ENCODE results near the gene FBN2. TPM values are rescaled to one million over a fixed set of nuclear protein-coding genes. Genes with fewer than 3 reads are reported as not detected.

Gene FBN2
- polyA plus RNA-seq, 1 donor from 2014 or later: 1.6 TPM

GRCh38 chr5:128224336-128224735 is 313.7 kb downstream of the FBN2 start:
- Histone ChIP-seq H3K9ac (ENCODE audit: low read length) (no peak overlapping the region), H3K36me3 (ENCODE audit: insufficient read depth, low read length) (no peaks in the 10 kb centered on the region), H2AFZ (ENCODE audit: low read depth, low read length) (no peak overlapping the region), H3K79me2 (replicated peaks; ENCODE audit: insufficient read depth, low read length) (no peaks in the 10 kb centered on the region), H3K9me3 (ENCODE audit: low read length) (no peaks in the 10 kb centered on the region), H3K9me2 (ENCODE audit: insufficient read depth, low read length) (no peaks in the 10 kb centered on the region), H3F3A (ENCODE audit: insufficient read depth, low read length, poor library complexity, severe bottlenecking) (no peaks in the 10 kb centered on the region), H3K27me3 (ENCODE audit: insufficient read depth, low read depth, low read length) (no peaks in the 10 kb centered on the region), H3K4me2 (ENCODE audit: low read length) (no peak overlapping the region), H3K4me3 (ENCODE audit: low read length) (no peak overlapping the region), H3K27ac (ENCODE audit: low read length) (no peak overlapping the region), H4K20me1 (ENCODE audit: insufficient read depth) (no peaks in the 10 kb centered on the region)
- TF ChIP-seq RAD21 (conservative IDR thresholded peaks at IDR 0.05) (no peak), REST (IDR thresholded peaks at IDR 0.05; ENCODE audit: borderline replicate concordance) (no peak), EP300 (conservative IDR thresholded peaks at IDR 0.05; ENCODE audit: poor library complexity, severe bottlenecking) (no peak), SMC3 (conservative IDR thresholded peaks at IDR 0.05; ENCODE audit: poor library complexity) (no peak), EZH2 (IDR thresholded peaks at IDR 0.05; ENCODE audit: borderline replicate concordance, insufficient read depth, low read length, poor library complexity, severe bottlenecking) (no peak), POLR2AphosphoS5 (IDR thresholded peaks at IDR 0.05) (no peak), TAF1 (IDR thresholded peaks at IDR 0.05; ENCODE audit: low read depth) (no peak), MXI1 (conservative IDR thresholded peaks at IDR 0.05; ENCODE audit: poor library complexity, severe bottlenecking) (no peak)
- TF ChIP-seq, protein P1, sequence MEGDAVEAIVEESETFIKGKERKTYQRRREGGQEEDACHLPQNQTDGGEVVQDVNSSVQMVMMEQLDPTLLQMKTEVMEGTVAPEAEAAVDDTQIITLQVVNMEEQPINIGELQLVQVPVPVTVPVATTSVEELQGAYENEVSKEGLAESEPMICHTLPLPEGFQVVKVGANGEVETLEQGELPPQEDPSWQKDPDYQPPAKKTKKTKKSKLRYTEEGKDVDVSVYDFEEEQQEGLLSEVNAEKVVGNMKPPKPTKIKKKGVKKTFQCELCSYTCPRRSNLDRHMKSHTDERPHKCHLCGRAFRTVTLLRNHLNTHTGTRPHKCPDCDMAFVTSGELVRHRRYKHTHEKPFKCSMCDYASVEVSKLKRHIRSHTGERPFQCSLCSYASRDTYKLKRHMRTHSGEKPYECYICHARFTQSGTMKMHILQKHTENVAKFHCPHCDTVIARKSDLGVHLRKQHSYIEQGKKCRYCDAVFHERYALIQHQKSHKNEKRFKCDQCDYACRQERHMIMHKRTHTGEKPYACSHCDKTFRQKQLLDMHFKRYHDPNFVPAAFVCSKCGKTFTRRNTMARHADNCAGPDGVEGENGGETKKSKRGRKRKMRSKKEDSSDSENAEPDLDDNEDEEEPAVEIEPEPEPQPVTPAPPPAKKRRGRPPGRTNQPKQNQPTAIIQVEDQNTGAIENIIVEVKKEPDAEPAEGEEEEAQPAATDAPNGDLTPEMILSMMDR (IDR thresholded peaks at IDR 0.05; ENCODE audit: poor library complexity, severe bottlenecking): no peak

- H3F3A ChIP-seq (ENCODE audit: insufficient read depth, low read length, poor library complexity, severe bottlenecking): no peaks in the 10 kb centered on the region
- no peaks in the 10 kb centered on the region for H3K36me3 ChIP-seq (ENCODE audit: insufficient read depth, low read length)
- H3K4me2 ChIP-seq (ENCODE audit: low read length): no peak overlapping the region
- H4K20me1 ChIP-seq (ENCODE audit: insufficient read depth): no peaks in the 10 kb centered on the region
- no peaks in the 10 kb centered on the region for H3K79me2 ChIP-seq (replicated peaks; ENCODE audit: insufficient read depth, low read length)
- H3K9me3 ChIP-seq (ENCODE audit: low read length): no peaks in the 10 kb centered on the region
- no peak overlapping the region for H3K4me3 ChIP-seq (ENCODE audit: low read length)
- TF ChIP-seq EZH2 (IDR thresholded peaks at IDR 0.05; ENCODE audit: borderline replicate concordance, insufficient read depth, low read length, poor library complexity, severe bottlenecking): no peak
- H3K27ac ChIP-seq (ENCODE audit: low read length): no peak overlapping the region
- no peaks in the 10 kb centered on the region for H3K9me2 ChIP-seq (ENCODE audit: insufficient read depth, low read length)
- H3K9ac ChIP-seq (ENCODE audit: low read length): no peak overlapping the region
- no peaks in the 10 kb centered on the region for H3K27me3 ChIP-seq (ENCODE audit: insufficient read depth, low read depth, low read length)
- H2AFZ ChIP-seq (ENCODE audit: low read depth, low read length): no peak overlapping the region
Measured at GRCh38 chr5:128220841-128221240, 317.2 kb downstream of the FBN2 start.
